OCI-LY3 (cell line): ENCODE measurements around the gene FOCAD.

Experiments
- H2AFZ ChIP-seq: fragments of 200-600, 300-600 bp; shearing (Covaris generic); 2 replicates; pipeline ENCODE4 v1.6.0; 2014; ENCODE audit warnings: antibody characterized with exemption, low read depth, low read length
- H3K27ac ChIP-seq: fragments of 200-600, 300-600 bp; sonication (generic); 2 replicates; pipeline ENCODE4 v1.5.1; 2014; ENCODE audit warnings: mild to moderate bottlenecking, low read length, moderate library complexity, mixed read lengths
- H3K27me3 ChIP-seq: fragments of 200-600, 300-600 bp; sonication (generic); 2 replicates; pipeline ENCODE4 v1.6.1; 2014; ENCODE audit warnings: low read depth, low read length, mixed read lengths
- H3K36me3 ChIP-seq: fragments of 200-600, 300-600 bp; sonication (generic); replicated peaks from 2 replicates; pipeline ENCODE3; 2014; ENCODE audit warnings: low read depth, low read length, mixed read lengths
- H3K4me1 ChIP-seq: fragments of 300-600, 200-600 bp; sonication (generic); 2 replicates; pipeline ENCODE4 v1.6.1; 2014; ENCODE audit warnings: low read length, mixed read lengths
- H3K4me2 ChIP-seq: fragments of 200-600, 300-600 bp; sonication (generic); 2 replicates; pipeline ENCODE4 v1.6.1; 2014; ENCODE audit warnings: low read length, mixed read lengths
- H3K4me3 ChIP-seq: fragments of 300-600, 200-600 bp; sonication (generic); 2 replicates; pipeline ENCODE4 v1.5.1; 2014; ENCODE audit warnings: antibody characterized with exemption, mild to moderate bottlenecking, low read length, moderate library complexity
- H3K79me2 ChIP-seq: fragments of 300-600, 200-600 bp; shearing (Covaris generic); 2 replicates; pipeline ENCODE4 v1.6.1; 2014; ENCODE audit warnings: mild to moderate bottlenecking, low read length, mixed read lengths
- H3K9ac ChIP-seq: fragments of 300-600, 200-600 bp; shearing (Covaris generic); 2 replicates; pipeline ENCODE4 v1.6.0; 2014; ENCODE audit warnings: mild to moderate bottlenecking, low read length, moderate library complexity
- H3K9me3 ChIP-seq: fragments of 200-600, 300-600 bp; shearing (Covaris generic); 2 replicates; pipeline ENCODE4 v1.6.1; 2014; ENCODE audit warnings: low read length, mixed read lengths; ENCODE audit not compliant: insufficient read depth
- H4K20me1 ChIP-seq: fragments of 200-600, 300-600 bp; sonication (generic); 2 replicates; pipeline ENCODE4 v1.6.1; 2016; ENCODE audit warnings: low read length, mixed read lengths; ENCODE audit not compliant: insufficient read depth
- EZH2phosphoT487 ChIP-seq: fragments of 200-600 bp; shearing (Covaris generic); IDR thresholded peaks from 2 replicates; pipeline ENCODE4 v1.6.1; 2018; ENCODE audit warnings: antibody characterized with exemption, mixed run types, low read depth
- TF ChIP-seq, protein P1 (sequence below): fragments of 200-600, 300-600 bp; sonication (generic); IDR thresholded peaks from 2 replicates; pipeline ENCODE4 v1.5.1; 2014; ENCODE audit warnings: antibody characterized with exemption, low read length, low read depth

Gene FOCAD

DNA sequence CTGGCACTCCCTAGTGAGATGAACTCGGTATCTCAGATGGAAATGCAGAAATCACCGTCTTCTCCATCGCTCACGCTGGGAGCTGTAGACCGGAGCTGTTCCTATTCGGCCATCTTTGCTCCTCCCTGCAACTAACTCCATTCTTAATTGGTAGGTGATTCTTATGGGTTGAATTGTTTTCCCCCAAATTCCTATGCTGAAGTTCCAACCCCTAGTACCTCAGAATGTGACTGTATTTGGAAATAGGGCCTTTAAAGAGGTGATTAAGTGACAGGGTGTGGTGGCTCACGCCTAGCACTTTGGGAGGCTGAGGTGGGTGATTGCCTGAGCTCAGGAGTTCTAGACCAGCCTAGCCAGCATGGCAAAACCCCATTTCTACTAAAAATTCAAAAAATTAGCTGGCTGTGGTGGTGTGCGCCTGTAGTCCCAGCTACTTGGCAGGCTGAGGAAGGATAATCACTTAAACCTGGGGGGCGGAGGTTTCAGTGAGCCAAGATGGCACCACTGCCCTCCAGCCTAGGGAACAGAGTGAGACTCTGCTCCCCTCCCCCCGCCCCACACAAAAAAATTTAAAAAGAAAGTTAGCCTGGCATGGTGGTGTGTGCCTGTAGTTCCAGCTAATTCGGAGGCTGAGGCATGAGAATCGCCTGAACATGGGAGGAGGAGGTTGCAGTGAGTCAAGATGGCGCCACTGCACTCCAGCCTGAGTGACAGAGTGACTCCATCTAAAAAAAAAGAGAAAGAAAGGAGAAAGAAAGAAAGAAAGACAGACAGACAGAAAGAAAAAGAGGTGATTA is 25.2 kb upstream of the FOCAD start:
- H3K27ac ChIP-seq, result no peak overlapping the region

DNA sequence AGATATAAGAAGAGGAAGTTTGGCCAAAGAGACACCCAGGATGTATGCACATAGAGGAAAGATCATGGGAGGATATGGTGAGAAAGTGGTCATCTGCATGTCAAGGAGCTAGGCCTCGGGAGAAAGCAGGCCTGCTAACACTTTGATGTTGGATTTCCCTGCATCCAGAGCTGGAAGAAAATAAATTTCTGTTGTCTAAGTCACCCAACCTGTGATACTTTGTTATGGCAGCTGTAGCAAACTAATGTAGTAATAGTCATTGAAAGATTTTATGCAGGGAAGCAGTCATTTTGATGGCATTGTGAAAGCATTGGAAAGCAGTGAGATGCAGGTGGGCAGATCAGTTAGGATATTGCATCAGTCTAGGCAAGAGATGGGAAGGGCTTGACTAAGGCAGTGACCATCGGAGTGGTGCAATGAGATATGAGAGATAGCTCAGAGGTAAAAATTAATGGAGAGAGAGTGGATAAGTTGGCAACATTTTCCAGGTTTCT is 24.5 kb upstream of the FOCAD start:
- Histone ChIP-seq H3K27me3 (no peaks in the 10 kb centered on the region), H3K4me2 (peak overlapping the region; percentile 75), H3K4me3 (peak overlapping the region; percentile 80), H3K4me1 (peaks cover 7% of the 10 kb centered on the region; the same call in 1 of the 2 replicates), H3K9me3 (no peaks in the 10 kb centered on the region), H2AFZ (no peak overlapping the region), H4K20me1 (no peaks in the 10 kb centered on the region), H3K27ac (no peak overlapping the region), H3K36me3 (no peaks in the 10 kb centered on the region), H3K9ac (no peak overlapping the region), H3K79me2 (no peaks in the 10 kb centered on the region)
- no peak for TF ChIP-seq EZH2phosphoT487
- TF ChIP-seq, protein P1, sequence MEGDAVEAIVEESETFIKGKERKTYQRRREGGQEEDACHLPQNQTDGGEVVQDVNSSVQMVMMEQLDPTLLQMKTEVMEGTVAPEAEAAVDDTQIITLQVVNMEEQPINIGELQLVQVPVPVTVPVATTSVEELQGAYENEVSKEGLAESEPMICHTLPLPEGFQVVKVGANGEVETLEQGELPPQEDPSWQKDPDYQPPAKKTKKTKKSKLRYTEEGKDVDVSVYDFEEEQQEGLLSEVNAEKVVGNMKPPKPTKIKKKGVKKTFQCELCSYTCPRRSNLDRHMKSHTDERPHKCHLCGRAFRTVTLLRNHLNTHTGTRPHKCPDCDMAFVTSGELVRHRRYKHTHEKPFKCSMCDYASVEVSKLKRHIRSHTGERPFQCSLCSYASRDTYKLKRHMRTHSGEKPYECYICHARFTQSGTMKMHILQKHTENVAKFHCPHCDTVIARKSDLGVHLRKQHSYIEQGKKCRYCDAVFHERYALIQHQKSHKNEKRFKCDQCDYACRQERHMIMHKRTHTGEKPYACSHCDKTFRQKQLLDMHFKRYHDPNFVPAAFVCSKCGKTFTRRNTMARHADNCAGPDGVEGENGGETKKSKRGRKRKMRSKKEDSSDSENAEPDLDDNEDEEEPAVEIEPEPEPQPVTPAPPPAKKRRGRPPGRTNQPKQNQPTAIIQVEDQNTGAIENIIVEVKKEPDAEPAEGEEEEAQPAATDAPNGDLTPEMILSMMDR, result no peak

More for the DNA sequence above, 25.2 kb upstream of the FOCAD start:
- Histone ChIP-seq H3K4me2 (peak overlapping the region; percentile 75), H3K4me3 (peak overlapping the region; percentile 80), H3K9ac (peak overlapping the region; percentile 67), H2AFZ (peak overlapping the region; percentile 81), H3K9me3 (no peaks in the 10 kb centered on the region), H3K27me3 (no peaks in the 10 kb centered on the region), H3K36me3 (no peaks in the 10 kb centered on the region), H3K4me1 (peaks cover 7% of the 10 kb centered on the region; the same call in 1 of the 2 replicates), H3K79me2 (no peaks in the 10 kb centered on the region), H4K20me1 (no peaks in the 10 kb centered on the region)
- TF ChIP-seq EZH2phosphoT487, result no peak
- TF ChIP-seq, protein P1, result no peak

DNA sequence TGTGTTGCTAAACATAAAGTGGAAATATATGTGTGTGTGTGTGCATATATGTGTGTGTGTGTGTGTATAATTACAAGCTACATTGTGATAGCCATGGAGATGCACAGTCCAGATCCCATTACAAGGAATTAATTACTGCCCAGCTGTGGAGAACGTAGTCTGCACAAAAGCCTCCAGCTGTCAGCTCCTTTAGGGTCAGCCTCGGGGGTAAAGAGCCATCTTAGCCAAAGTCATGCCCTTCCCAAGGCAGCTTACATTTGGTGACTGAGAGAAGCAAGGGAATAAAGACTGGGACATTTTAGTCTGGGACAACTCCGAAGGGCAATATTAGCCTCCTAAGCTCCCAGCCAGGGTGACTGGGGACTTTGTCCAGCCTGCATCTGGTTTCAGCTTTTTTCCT is 21.9 kb upstream of the FOCAD start:
- H3K9me3 ChIP-seq, result no peaks in the 10 kb centered on the region
- no peaks in the 10 kb centered on the region for H3K79me2 ChIP-seq
- H3K27ac ChIP-seq, result no peak overlapping the region
- no peak overlapping the region for H3K4me3 ChIP-seq
- H3K4me2 ChIP-seq, result no peak overlapping the region
- no peak overlapping the region for H2AFZ ChIP-seq
- TF ChIP-seq EZH2phosphoT487, result no peak
- H4K20me1 ChIP-seq, result no peaks in the 10 kb centered on the region
- H3K4me1 ChIP-seq, result peaks cover 7% of the 10 kb centered on the region; the same call in 1 of the 2 replicates
- no peaks in the 10 kb centered on the region for H3K27me3 ChIP-seq
- no peak overlapping the region for H3K9ac ChIP-seq
- H3K36me3 ChIP-seq, result no peaks in the 10 kb centered on the region

DNA sequence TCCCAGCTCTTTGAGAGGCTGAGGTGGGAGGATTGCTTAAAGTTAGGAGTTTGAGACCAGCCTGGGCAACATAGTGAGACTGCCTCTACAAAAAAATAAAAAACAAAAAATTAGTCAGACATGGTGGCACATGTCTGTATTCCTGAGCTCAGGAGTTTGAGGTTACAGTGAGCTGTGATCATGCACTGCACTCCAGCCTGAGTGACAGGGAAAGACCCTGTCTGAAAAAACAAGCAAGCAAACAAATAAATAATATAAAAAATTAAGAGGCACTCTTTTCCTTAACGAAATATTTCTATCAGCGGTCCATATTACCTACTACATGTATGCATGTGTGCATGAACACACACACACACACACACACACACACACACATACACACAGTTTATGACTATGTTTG is 20.9 kb upstream of the FOCAD start:
- Histone ChIP-seq H3K79me2 (no peaks in the 10 kb centered on the region), H3K27ac (no peak overlapping the region), H3K27me3 (no peaks in the 10 kb centered on the region), H3K4me3 (no peak overlapping the region), H3K9me3 (no peaks in the 10 kb centered on the region), H3K9ac (no peak overlapping the region), H4K20me1 (no peaks in the 10 kb centered on the region), H2AFZ (no peak overlapping the region), H3K4me1 (peaks cover 7% of the 10 kb centered on the region; the same call in 1 of the 2 replicates), H3K4me2 (no peak overlapping the region), H3K36me3 (no peaks in the 10 kb centered on the region)
- TF ChIP-seq, protein P1, result no peak
- TF ChIP-seq EZH2phosphoT487, result no peak
